NCI-H82 treated with DMSO at 0.1 percent for 48 hours (cell line): Measurements from ENCODE around the gene LNP1.
A peak's percentile ranks its signal among the peaks of the same experiment; 100 is the strongest.

Source experiments
- DNase-seq: peaks from one replicate; lab custom pipeline; 2025; ENCODE audit not compliant: unreplicated experiment; lab: John Stamatoyannopoulos, UW

LNP1 gene

GRCh38 chr3:100399341-100400071 is 1.8 kb upstream of the LNP1 start:
- DNase-seq: peak; percentile 57

GRCh38 chr3:100400419-100400779 is 940 bp upstream of the LNP1 start:
- DNase-seq: no peak

GRCh38 chr3:100401674-100402041 is 319 bp downstream of the LNP1 start:
- DNase-seq: peak; percentile 78

- DNase-seq: peak; percentile 73
Measured at GRCh38 chr3:100402256-100402655, 917 bp downstream of the LNP1 start.

- DNase-seq: no peak
Measured at GRCh38 chr3:100402891-100403290, 1.6 kb downstream of the LNP1 start.

- peak; percentile 29 for DNase-seq
Measured at GRCh38 chr3:100403362-100404249, 2.3 kb downstream of the LNP1 start.

- no peak for DNase-seq
Measured at GRCh38 chr3:100404250-100404548, 2.9 kb downstream of the LNP1 start.

- no peak for DNase-seq
Measured at GRCh38 chr3:100407164-100407563, 5.8 kb downstream of the LNP1 start.

GRCh38 chr3:100407977-100408532 is 6.7 kb downstream of the LNP1 start:
- DNase-seq: no peak

GRCh38 chr3:100411091-100411982 is 10.0 kb downstream of the LNP1 start:
- no peak for DNase-seq

- DNase-seq: no peak
Measured at GRCh38 chr3:100412912-100413590, 11.7 kb downstream of the LNP1 start.

- no peak for DNase-seq
Measured at GRCh38 chr3:100413613-100414012, 12.3 kb downstream of the LNP1 start.

- DNase-seq: no peak
Measured at GRCh38 chr3:100416176-100416575, 14.8 kb downstream of the LNP1 start.

- no peak for DNase-seq
Measured at GRCh38 chr3:100416863-100417262, 15.5 kb downstream of the LNP1 start.

GRCh38 chr3:100419406-100419805 is 18.1 kb downstream of the LNP1 start:
- DNase-seq: no peak

GRCh38 chr3:100420885-100421284 is 19.5 kb downstream of the LNP1 start:
- DNase-seq: no peak

GRCh38 chr3:100423611-100424010 is 22.3 kb downstream of the LNP1 start:
- no peak for DNase-seq

- no peak for DNase-seq
Measured at GRCh38 chr3:100424261-100424660, 22.9 kb downstream of the LNP1 start.

GRCh38 chr3:100425316-100425715 is 24.0 kb downstream of the LNP1 start:
- no peak for DNase-seq

- DNase-seq: peak; percentile 67
Measured at GRCh38 chr3:100426067-100426682, 24.8 kb downstream of the LNP1 start.
